ENCODE data around the gene PDE9A.

Gene PDE9A

GRCh38 chr21:42654179-42654912, 925 bp downstream of the PDE9A start:
- H3K4me1 Mint-ChIP-seq = peaks cover 31 to 55% of the 10 kb centered on the region in 2 donors
- DNase-seq (peak; percentile 32), ATAC-seq (replicated peaks) (peak; percentile 12 to 18)
- no peaks in the 10 kb centered on the region for H3K9me3 Mint-ChIP-seq
- no peaks in the 10 kb centered on the region for H3K36me3 Mint-ChIP-seq
- peaks cover 51 to 61% of the 10 kb centered on the region in 2 donors for H3K27me3 Mint-ChIP-seq
- H3K27ac Mint-ChIP-seq = no peak overlapping the region
- H3K4me3 Mint-ChIP-seq = peak overlapping the region; percentile 36 to 72

- H3K36me3 Mint-ChIP-seq = no peaks in the 10 kb centered on the region
- H3K9me3 Mint-ChIP-seq = no peaks in the 10 kb centered on the region
- peak overlapping the region; percentile 10 to 72 for H3K4me3 Mint-ChIP-seq
- no peak overlapping the region for H3K27ac Mint-ChIP-seq
- ATAC-seq (replicated peaks) = no peak
- H3K27me3 Mint-ChIP-seq = peaks cover 51 to 61% of the 10 kb centered on the region in 2 donors
- DNase-seq = no peak
- H3K4me1 Mint-ChIP-seq = peaks cover 36 to 64% of the 10 kb centered on the region in 2 donors
Measured at GRCh38 chr21:42654913-42655795, 1.7 kb downstream of the PDE9A start.

- ATAC-seq (replicated peaks) (no peak), DNase-seq (no peak)
- H3K4me1 Mint-ChIP-seq = peaks cover 40 to 73% of the 10 kb centered on the region in 2 donors
- no peaks in the 10 kb centered on the region for H3K36me3 Mint-ChIP-seq
- H3K27me3 Mint-ChIP-seq = peaks cover 50 to 61% of the 10 kb centered on the region in 2 donors
- no peak overlapping the region for H3K4me3 Mint-ChIP-seq
- H3K9me3 Mint-ChIP-seq = no peaks in the 10 kb centered on the region
- no peak overlapping the region for H3K27ac Mint-ChIP-seq
Measured at GRCh38 chr21:42655796-42656770, 2.7 kb downstream of the PDE9A start.

- H3K4me3 Mint-ChIP-seq = no peak overlapping the region
- H3K36me3 Mint-ChIP-seq = no peaks in the 10 kb centered on the region
- no peak for DNase-seq
- H3K27me3 Mint-ChIP-seq = peaks cover 50 to 61% of the 10 kb centered on the region in 2 donors
- no peaks in the 10 kb centered on the region for H3K9me3 Mint-ChIP-seq
- no peak for ATAC-seq (replicated peaks)
- no peak overlapping the region for H3K27ac Mint-ChIP-seq
- peaks cover 46 to 81% of the 10 kb centered on the region in 2 donors for H3K4me1 Mint-ChIP-seq
Measured at GRCh38 chr21:42656872-42657271, 3.5 kb downstream of the PDE9A start.

GRCh38 chr21:42657676-42658319, 4.4 kb downstream of the PDE9A start:
- ATAC-seq (replicated peaks) (no peak), DNase-seq (no peak)
- no peaks in the 10 kb centered on the region for H3K9me3 Mint-ChIP-seq
- H3K27me3 Mint-ChIP-seq = peaks cover 42 to 52% of the 10 kb centered on the region in 2 donors
- peak overlapping the region; percentile 89 for H3K27ac Mint-ChIP-seq
- no peaks in the 10 kb centered on the region for H3K36me3 Mint-ChIP-seq
- peak overlapping the region; percentile 79 to 80 for H3K4me3 Mint-ChIP-seq
- peaks cover 44 to 76% of the 10 kb centered on the region in 2 donors for H3K4me1 Mint-ChIP-seq

GRCh38 chr21:42658320-42659105, 5.1 kb downstream of the PDE9A start:
- ATAC-seq (replicated peaks) (peak; percentile 60 to 74), DNase-seq (peak; percentile 33)
- H3K9me3 Mint-ChIP-seq = no peaks in the 10 kb centered on the region
- H3K36me3 Mint-ChIP-seq = no peaks in the 10 kb centered on the region
- peaks cover 37 to 46% of the 10 kb centered on the region in 2 donors for H3K27me3 Mint-ChIP-seq
- H3K4me1 Mint-ChIP-seq = peaks cover 39 to 70% of the 10 kb centered on the region in 2 donors
- H3K4me3 Mint-ChIP-seq = peak overlapping the region; percentile 79 to 80
- peak overlapping the region; percentile 89 for H3K27ac Mint-ChIP-seq

GRCh38 chr21:42659416-42660117, 6.1 kb downstream of the PDE9A start:
- peaks cover 37 to 67% of the 10 kb centered on the region in 2 donors for H3K4me1 Mint-ChIP-seq
- H3K27ac Mint-ChIP-seq = peak overlapping the region; percentile 80
- peaks cover 37 to 45% of the 10 kb centered on the region in 2 donors for H3K27me3 Mint-ChIP-seq
- H3K4me3 Mint-ChIP-seq = peak overlapping the region; percentile 59 to 79
- no peaks in the 10 kb centered on the region for H3K9me3 Mint-ChIP-seq
- peak; percentile 70 to 74 for ATAC-seq (replicated peaks)
- peak; percentile 50 for DNase-seq
- no peaks in the 10 kb centered on the region for H3K36me3 Mint-ChIP-seq

GRCh38 chr21:42660118-42660470, 6.7 kb downstream of the PDE9A start:
- H3K9me3 Mint-ChIP-seq = no peaks in the 10 kb centered on the region
- DNase-seq (no peak), ATAC-seq (replicated peaks) (peak; percentile 6 to 12)
- H3K4me3 Mint-ChIP-seq = peak overlapping the region in 1 of 2 donors; percentile 79
- H3K27ac Mint-ChIP-seq = no peak overlapping the region
- H3K36me3 Mint-ChIP-seq = no peaks in the 10 kb centered on the region
- H3K27me3 Mint-ChIP-seq = peaks cover 31 to 40% of the 10 kb centered on the region in 2 donors
- H3K4me1 Mint-ChIP-seq = peaks cover 32 to 62% of the 10 kb centered on the region in 2 donors

- H3K4me1 Mint-ChIP-seq = peaks cover 27 to 50% of the 10 kb centered on the region in 2 donors
- DNase-seq (no peak), ATAC-seq (replicated peaks) (peak in 1 of 2 donors; percentile 20)
- peak overlapping the region; percentile 48 for H3K27ac Mint-ChIP-seq
- peaks cover 16 to 22% of the 10 kb centered on the region in 2 donors for H3K27me3 Mint-ChIP-seq
- H3K36me3 Mint-ChIP-seq = no peaks in the 10 kb centered on the region
- no peaks in the 10 kb centered on the region for H3K9me3 Mint-ChIP-seq
- no peak overlapping the region for H3K4me3 Mint-ChIP-seq
Measured at GRCh38 chr21:42661688-42662429, 8.4 kb downstream of the PDE9A start.

- H3K27me3 Mint-ChIP-seq = peaks cover 12 to 17% of the 10 kb centered on the region in 2 donors
- no peak overlapping the region for H3K27ac Mint-ChIP-seq
- no peaks in the 10 kb centered on the region for H3K9me3 Mint-ChIP-seq
- H3K4me3 Mint-ChIP-seq = no peak overlapping the region
- DNase-seq (no peak), ATAC-seq (replicated peaks) (no peak)
- peaks cover 27 to 43% of the 10 kb centered on the region in 2 donors for H3K4me1 Mint-ChIP-seq
- no peaks in the 10 kb centered on the region for H3K36me3 Mint-ChIP-seq
Measured at GRCh38 chr21:42662430-42663199, 9.2 kb downstream of the PDE9A start.

- ATAC-seq (replicated peaks) (no peak), DNase-seq (no peak)
- peaks cover 10 to 13% of the 10 kb centered on the region in 2 donors for H3K27me3 Mint-ChIP-seq
- peaks cover 24 to 36% of the 10 kb centered on the region in 2 donors for H3K4me1 Mint-ChIP-seq
- H3K27ac Mint-ChIP-seq = no peak overlapping the region
- no peaks in the 10 kb centered on the region for H3K9me3 Mint-ChIP-seq
- no peak overlapping the region for H3K4me3 Mint-ChIP-seq
- no peaks in the 10 kb centered on the region for H3K36me3 Mint-ChIP-seq
Measured at GRCh38 chr21:42663200-42663750, 9.9 kb downstream of the PDE9A start.

All from stimulated activated naive B cell treated with anti-CD40 and anti-IgM and Interleukin-4, amounts not matched to agents 10 μg/mL and 1 μg/mL and 100 μg/mL, for 72 hours (primary cell).